Calu3 (cell line): ENCODE results near the gene MAML3. TPM values are rescaled to one million over a fixed set of nuclear protein-coding genes. Genes with fewer than 3 reads are reported as not detected.

Source experiments
- BruUV-seq: library from RNA; stranded (reverse); fragments of 400-500 nt; replicated peaks from 2 replicates; lab custom pipeline; 2021; lab: Mats Ljungman, UMichigan
- CTCF ChIA-PET: fragments of 300-600 bp; sonication (Branson Sonifier 250); formaldehyde crosslinking; loops from one replicate; lab custom pipeline; 2022; ENCODE audit warnings: antibody characterized with exemption; lab: Charles Lee
- DNase-seq: peaks from one replicate; pipeline ENCODE4 v3.0.0; 2022
- H3K27ac Mint-ChIP-seq: one replicate; pipeline ENCODE4 v1.8.0; 2022; ENCODE audit warnings: mixed read lengths; ENCODE audit not compliant: unreplicated experiment
- H3K27me3 Mint-ChIP-seq: one replicate; pipeline ENCODE4 v1.8.0; 2022; ENCODE audit warnings: mixed read lengths; ENCODE audit not compliant: unreplicated experiment
- H3K36me3 Mint-ChIP-seq: one replicate; pipeline ENCODE4 v1.8.0; 2022; ENCODE audit warnings: mild to moderate bottlenecking, moderate library complexity, mixed read lengths; ENCODE audit not compliant: insufficient read depth, unreplicated experiment
- H3K4me1 Mint-ChIP-seq: one replicate; pipeline ENCODE4 v1.8.0; 2022; ENCODE audit warnings: mild to moderate bottlenecking, low read depth, mixed read lengths; ENCODE audit not compliant: unreplicated experiment
- H3K4me3 Mint-ChIP-seq: one replicate; pipeline ENCODE4 v1.8.0; 2022; ENCODE audit warnings: mild to moderate bottlenecking, low read depth, moderate library complexity, mixed read lengths; ENCODE audit not compliant: unreplicated experiment
- H3K9me3 Mint-ChIP-seq: one replicate; pipeline ENCODE4 v1.8.0; 2022; ENCODE audit warnings: low read depth, mixed read lengths; ENCODE audit not compliant: unreplicated experiment
- intact Hi-C: fragments of 100-400 bp; cut with micrococcal nuclease; formaldehyde crosslinking; loops from one replicate; pipeline ENCODE4 v1.10.0; 2022; ENCODE audit not compliant: unreplicated experiment
- total RNA-seq: library from RNA; stranded (reverse); gene quantifications from 2 replicates; pipeline ENCODE4 v1.2.3, GENCODE V29; 2022
- TF ChIP-seq, protein P1 (sequence below): fragments of 200-600 bp; IDR thresholded peaks from one replicate; pipeline ENCODE4 v1.8.0; 2022; ENCODE audit warnings: antibody characterized with exemption; ENCODE audit not compliant: unreplicated experiment

The MAML3 gene
- total RNA-seq, 1 experiment from 2014 or later = 4.0 TPM

DNA sequence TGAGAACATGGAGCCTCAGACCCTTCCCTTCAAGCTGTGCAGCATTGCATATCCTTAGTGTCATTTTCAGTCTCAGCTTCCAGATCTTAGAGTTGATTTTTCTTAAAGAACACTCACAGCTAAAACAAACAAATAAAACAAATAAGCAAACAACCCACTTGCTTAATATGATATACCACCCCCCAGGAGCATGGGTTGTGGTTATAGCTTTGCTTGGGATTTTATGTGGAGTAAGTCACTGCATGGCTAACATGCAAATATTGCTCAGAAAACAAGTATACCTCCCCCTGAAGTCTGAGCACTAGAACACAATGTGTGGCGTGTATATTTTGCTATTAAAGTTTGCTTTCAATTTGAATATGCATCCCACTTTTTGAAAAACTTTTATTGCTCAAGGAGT is 409.8 kb downstream of the MAML3 start:
- BruUV-seq = no TSS peak
- CTCF ChIA-PET = no interaction called here
- TF ChIP-seq, protein P1, sequence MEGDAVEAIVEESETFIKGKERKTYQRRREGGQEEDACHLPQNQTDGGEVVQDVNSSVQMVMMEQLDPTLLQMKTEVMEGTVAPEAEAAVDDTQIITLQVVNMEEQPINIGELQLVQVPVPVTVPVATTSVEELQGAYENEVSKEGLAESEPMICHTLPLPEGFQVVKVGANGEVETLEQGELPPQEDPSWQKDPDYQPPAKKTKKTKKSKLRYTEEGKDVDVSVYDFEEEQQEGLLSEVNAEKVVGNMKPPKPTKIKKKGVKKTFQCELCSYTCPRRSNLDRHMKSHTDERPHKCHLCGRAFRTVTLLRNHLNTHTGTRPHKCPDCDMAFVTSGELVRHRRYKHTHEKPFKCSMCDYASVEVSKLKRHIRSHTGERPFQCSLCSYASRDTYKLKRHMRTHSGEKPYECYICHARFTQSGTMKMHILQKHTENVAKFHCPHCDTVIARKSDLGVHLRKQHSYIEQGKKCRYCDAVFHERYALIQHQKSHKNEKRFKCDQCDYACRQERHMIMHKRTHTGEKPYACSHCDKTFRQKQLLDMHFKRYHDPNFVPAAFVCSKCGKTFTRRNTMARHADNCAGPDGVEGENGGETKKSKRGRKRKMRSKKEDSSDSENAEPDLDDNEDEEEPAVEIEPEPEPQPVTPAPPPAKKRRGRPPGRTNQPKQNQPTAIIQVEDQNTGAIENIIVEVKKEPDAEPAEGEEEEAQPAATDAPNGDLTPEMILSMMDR = no peak
- DNase-seq = no peak
- Mint-ChIP-seq H3K27ac (no peak overlapping the region), H3K36me3 (no peaks in the 10 kb centered on the region), H3K4me1 (peaks cover 9% of the 10 kb centered on the region), H3K9me3 (no peaks in the 10 kb centered on the region), H3K27me3 (no peaks in the 10 kb centered on the region), H3K4me3 (no peak overlapping the region)
- intact Hi-C loops = no loop called here

DNA sequence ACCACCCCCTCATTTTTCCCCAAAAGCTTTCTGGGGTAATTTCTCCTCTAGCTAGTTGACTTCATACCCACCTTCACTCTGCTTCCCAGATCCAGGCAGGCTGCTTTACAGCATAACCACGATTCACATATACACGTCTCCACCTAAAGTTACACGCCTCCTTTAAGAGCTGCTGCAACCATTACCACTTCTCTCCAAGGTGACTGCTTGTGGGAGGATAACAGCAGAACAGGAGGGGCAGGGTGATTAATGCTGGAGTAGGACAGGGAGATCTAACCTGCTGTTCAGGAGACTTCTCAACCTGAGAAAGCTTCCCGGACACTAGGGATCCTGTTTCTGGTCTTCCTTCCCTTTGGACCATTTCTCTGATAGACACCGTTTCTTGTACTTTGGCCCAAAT is 411.0 kb downstream of the MAML3 start:
- DNase-seq = no peak
- CTCF ChIA-PET = no interaction called here
- no TSS peak for BruUV-seq
- TF ChIP-seq, protein P1 = no peak
- intact Hi-C loops = no loop called here
- peak overlapping the region; percentile 49 for H3K27ac Mint-ChIP-seq
- no peak overlapping the region for H3K4me3 Mint-ChIP-seq
- H3K4me1 Mint-ChIP-seq = peaks cover 9% of the 10 kb centered on the region
- no peaks in the 10 kb centered on the region for H3K36me3 Mint-ChIP-seq
- H3K27me3 Mint-ChIP-seq = no peaks in the 10 kb centered on the region
- H3K9me3 Mint-ChIP-seq = no peaks in the 10 kb centered on the region

DNA sequence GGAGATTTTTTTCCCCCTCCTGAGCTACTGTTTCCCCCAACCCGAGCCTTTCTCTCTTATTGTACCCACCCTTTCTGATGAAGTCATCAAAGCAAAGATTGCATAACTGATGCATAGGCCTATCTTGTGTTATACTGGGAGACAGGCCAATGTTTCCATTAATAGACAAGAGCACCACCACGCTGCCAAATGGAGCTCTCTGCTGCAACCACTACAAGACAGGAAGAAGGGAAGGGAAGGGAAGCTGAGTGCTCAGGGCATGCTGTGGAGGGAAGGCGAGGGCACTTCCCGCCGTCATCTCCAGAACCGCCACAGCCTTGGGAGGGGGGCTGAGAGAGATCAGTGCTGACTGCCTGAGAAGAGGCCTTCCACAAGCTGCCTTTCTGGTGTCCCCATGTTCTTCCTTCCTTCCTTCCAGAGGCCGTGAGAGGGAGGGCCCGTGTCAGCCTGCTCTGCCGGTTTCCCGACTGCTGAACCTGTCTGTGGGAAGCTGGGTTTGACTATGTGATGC is 413.4 kb downstream of the MAML3 start:
- CTCF ChIA-PET = interaction anchor here (0.6 kb wide), 1 partner anchor 319 kb away, joined by 3 read pairs; no protein-coding TSS in a partner anchor
- no peak for DNase-seq
- intact Hi-C loops = no loop called here
- H3K27me3 Mint-ChIP-seq = no peaks in the 10 kb centered on the region
- no TSS peak for BruUV-seq
- H3K4me3 Mint-ChIP-seq = no peak overlapping the region
- H3K36me3 Mint-ChIP-seq = no peaks in the 10 kb centered on the region
- TF ChIP-seq, protein P1 = no peak
- H3K4me1 Mint-ChIP-seq = peaks cover 9% of the 10 kb centered on the region
- H3K27ac Mint-ChIP-seq = peak overlapping the region; percentile 48
- H3K9me3 Mint-ChIP-seq = no peaks in the 10 kb centered on the region

DNA sequence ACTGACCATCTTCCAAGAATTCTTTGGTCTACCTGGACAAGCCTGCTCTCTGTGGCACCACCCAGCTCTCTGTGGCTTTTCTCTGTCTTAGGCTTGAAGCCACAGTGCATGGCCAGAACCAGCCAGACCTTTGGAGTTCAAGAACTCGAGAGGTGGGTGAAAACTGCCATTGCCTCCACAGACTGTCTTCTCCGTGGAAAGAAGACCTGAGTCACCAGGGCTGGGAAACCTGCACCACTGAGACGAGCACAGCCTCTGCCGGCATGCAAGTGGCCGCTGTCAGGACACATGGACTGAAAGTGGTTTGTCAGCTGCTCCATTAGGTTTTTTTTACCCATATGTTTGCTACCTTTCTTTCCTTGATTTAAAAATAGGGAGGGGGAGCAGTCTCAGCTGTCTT is 413.9 kb downstream of the MAML3 start:
- Mint-ChIP-seq H3K4me1 (peaks cover 9% of the 10 kb centered on the region), H3K27ac (peak overlapping the region; percentile 48)
- no TSS peak for BruUV-seq

More for the DNA sequence above, 413.9 kb downstream of the MAML3 start:
- TF ChIP-seq, protein P1 = no peak
- H3K36me3 Mint-ChIP-seq = no peaks in the 10 kb centered on the region
- CTCF ChIA-PET = no interaction called here
- H3K27me3 Mint-ChIP-seq = no peaks in the 10 kb centered on the region
- H3K9me3 Mint-ChIP-seq = no peaks in the 10 kb centered on the region
- intact Hi-C loops = no loop called here
- no peak overlapping the region for H3K4me3 Mint-ChIP-seq
- DNase-seq = no peak
